GM21723 (cell line): ENCODE results near the gene TST.
"Not testable (repeated sequence)": the region's sequence is repeated elsewhere in the genome, so short reads cannot be mapped to it uniquely, and the experiment has no call there.

ENCODE experiments used
- ATAC-seq: cut with Tn5 transposase; IDR thresholded peaks from one replicate; pipeline ENCODE4 v1.9.1; 2021; ENCODE audit warnings: mild to moderate bottlenecking, moderate library complexity; ENCODE audit not compliant: unreplicated experiment

TST gene

DNA sequence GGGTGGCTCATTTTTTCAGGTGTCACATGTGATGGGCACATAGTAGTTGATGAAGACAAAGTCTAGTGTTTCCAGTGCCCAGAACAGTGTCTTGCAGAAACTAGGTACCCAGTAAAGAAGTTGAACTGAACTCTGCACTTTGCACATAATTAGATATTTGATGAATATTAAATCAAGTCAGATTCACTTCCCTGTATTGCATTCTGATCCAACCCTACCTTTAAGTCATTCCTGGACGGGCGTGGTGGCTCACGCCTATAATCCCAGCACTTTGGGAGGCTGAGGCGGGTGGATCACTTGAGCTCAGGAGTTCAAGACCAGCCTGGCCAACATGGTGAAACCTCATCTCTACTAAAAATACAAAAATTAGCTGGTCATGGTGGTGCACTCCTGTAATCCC, 30.2 kb downstream of the TST start:
- ATAC-seq, result not testable (repeated sequence)

DNA sequence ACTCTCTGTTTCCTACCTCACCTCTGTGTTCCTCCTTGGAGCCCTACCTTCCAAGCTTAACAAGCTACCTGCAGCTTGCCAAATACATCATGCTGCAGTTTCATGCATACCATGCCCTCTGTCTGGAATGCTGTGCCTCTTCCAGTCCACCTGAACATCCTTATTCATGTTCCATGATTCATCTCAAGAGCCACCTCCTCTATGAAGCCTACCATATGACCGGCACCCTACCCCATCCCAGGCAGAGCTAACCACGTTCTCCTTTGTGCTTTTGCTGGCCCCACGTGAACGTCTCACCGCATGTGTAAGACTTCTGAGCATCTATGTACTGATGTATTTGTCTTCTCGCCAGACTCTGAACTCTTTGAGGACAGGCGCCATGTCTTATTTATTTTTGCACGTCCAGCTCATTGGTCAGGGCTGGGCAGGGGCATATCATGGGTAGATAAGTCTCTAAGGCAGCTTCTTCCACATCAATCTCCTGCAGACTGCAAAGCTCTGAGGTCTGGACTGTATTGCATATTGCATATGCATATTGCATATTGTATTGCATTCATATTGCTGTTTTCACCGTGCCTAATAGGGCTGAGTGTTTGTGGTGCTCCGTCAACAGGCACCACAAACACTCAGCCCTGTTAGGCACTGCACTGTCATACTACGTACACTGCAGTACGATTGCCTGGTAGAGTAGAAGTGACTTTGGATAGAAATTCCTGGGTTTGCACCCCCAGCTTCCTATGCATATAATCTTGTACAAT, 31.0 kb downstream of the TST start:
- no peak for ATAC-seq

DNA sequence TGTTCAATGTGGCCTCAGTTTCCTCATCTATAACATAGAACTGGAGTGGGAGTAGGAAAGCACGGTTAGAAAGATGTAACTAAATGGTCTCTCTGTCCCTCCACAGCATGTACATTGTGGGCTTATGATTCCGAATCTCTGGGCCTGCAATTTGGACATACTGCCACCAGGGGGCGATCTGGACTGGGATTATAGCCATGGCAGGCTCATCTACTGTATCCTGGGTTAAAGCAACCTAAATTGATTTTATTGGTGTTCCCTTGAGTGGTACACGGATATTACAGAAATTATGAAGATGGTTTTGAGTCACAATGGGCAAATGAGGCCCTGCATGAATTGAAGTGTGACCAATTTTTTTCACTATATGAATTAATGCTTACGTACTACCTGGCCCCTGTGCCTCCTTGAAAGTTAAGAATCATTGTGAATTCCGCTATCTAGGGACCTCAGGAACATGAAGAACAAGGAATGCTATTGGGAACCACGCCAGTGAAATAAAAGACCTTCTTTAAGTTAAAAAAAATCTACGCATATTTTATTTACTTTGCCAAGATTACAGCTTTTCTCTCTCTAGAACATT, 32.9 kb downstream of the TST start:
- ATAC-seq, result no peak

DNA sequence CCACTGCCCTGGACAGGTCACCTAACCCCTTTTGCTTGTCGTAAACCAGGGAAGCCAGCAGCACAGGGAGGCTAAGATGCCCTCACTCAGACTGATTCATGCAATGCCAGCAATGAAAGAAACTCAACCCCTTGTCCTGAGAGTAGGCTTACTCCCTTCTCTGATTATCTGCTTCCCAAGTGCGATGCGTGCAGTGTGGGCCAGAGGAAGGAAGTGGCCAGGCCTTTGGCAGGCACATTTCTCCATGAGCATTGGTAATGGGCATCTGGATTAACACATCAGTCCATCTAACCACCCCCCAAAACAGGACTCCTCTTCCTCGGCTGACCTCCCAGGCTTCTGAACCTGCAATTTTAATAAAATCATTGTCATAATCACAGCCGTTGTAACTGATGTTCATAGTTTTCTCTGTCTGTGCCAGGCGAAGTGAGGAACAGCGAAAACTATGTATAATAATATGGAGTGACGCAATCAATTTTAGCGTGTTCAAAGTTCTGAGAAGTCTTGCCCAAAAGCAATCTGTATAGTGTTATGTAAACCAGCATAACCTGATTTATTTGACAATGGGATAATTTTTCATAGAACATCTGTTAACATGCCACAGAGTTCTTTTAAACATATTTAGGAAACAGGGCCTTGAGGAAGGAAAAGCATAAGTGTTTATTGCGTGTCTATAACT, 33.9 kb downstream of the TST start:
- no peak for ATAC-seq

DNA sequence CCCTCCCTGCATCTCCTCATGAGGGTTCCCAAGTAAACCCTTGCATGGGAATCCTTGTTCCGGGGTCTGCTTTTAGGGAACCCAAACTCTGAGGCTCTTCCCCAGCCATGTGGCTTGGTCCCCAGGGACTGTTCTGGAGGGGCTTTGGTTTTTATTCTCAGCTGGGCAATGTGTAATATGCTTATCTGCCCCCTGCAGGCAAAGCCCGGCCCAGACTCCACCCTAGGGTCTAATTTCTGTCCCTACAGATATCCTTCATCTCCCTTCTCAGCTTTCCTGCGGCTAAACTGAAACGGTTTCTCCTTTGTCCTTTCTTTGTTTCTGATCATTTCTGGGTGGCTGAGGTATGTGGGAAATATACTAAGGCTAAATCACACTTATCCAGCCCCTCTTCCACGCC, 37.1 kb downstream of the TST start:
- no peak for ATAC-seq

DNA sequence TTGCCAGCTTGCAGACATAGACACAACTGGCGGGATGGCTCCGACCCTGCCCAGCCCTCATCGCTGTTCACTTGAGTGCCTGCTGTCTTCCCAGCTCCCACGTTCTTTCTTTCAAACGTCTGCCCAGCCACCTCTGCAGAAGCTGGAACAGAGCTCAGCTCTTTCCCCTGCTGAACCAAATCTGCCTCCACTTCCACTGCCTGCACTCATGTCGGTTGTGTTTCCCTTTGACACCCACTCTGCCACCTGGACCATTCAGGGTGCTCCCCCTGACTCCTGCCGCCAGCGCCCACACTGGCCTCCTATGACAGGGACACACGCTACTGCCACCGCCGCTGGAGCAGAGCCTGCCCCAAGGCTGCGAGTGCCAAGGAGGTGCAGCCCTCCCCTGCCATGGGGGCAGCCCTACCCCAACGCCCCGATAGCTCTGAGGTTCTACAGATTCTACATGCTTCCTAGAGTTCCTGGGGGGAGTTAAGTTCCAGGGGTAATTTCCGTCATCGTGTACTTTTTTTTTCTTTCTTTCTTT, 37.9 kb downstream of the TST start:
- no peak for ATAC-seq

DNA sequence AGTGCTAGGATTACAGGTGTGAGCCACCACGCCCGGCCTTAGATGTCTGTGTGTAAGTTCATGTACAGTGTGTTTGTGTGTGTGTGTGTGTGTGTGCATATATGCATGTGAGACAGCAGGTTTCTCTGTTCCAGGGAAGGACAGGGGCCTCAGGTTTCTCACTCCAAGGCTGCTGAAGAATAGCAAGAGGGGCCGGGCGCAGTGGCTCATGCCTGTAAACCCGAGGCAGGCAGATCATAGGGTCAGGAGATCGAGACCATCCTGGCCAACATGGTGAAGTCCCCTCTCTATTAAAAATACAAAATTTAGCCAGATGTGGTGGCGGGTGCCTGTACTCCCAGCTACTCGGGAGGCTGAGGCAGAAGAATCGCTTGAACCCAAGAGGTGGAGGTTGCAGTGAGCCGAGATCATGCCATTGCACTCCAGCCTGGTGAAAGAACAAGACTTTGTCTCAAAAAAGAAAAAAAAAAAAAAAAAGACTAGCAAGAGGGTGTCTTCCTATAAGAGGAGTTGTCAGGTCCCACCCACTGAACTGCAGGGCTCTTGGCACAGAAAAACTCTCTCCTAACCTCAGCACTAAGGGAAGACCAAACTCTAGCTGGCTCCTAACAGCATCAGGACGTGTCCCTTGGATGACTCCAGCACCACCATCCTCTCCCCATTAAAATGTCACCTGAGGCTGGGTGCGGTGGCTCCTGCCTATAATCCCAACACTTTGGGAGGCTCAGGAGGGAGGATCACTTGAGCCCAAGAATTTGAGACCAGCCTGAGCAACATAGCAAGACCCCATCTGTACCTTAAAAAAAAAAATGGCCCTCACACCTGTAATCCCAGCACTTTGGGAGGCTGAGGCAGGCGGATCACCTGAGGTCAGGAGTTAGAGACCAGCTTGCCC, 40.0 kb downstream of the TST start:
- no peak for ATAC-seq

DNA sequence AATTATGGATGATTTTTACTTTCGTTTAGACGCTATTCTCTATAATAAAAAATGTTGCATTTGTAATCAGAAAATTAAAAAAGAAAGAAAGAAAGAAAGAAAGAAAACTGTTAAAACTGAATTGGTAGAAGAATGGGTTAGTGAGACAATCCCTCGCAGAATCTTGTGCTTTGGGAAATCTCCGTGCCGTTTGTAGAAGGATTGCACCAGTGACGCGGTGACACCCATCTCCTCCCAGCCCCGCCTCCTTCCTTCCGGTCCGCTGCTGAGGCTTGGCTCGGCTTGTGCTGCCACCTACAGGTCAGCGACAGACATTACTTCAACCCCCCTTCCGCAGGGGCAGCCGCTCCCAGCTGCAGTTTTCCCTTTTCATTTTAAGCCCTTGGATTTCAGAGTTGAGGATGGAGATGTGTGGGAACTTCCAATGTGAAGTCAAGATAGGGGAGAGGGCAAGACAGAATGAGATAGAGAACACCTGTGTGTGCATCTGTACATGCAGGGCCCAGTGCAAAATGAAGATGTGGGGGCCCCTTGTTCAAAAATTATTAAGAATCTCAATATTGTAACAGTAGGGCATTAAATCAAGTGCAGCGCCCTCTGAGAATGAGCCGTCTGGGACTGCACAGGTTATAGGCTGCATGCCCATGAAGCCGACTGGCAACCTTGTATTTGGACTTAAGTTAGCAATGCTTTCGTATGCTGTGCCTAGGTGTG, 41.1 kb downstream of the TST start:
- ATAC-seq, result no peak

DNA sequence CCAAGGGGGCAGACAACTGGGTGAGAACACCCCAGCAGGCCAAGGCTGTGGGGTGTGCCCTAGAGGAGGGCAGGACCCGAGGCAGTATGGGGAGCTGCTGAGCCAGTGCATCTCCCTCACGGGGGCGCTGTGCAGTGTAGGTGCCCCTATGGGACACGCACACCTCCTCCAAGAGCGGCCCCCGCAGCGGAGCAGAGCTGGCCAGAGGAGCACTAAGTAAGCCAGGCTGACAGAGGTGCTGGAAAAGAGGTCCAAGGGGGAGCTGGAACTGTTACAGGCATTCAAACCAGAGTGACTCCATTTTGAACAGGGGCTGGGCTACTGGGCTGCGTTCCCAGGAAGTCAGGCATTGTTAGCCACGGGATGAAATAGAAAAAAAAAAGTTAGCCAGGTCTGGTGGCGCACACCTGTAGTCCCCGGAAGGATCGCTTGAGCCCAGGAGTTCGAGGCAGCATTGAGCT, 41.8 kb downstream of the TST start:
- no peak for ATAC-seq

DNA sequence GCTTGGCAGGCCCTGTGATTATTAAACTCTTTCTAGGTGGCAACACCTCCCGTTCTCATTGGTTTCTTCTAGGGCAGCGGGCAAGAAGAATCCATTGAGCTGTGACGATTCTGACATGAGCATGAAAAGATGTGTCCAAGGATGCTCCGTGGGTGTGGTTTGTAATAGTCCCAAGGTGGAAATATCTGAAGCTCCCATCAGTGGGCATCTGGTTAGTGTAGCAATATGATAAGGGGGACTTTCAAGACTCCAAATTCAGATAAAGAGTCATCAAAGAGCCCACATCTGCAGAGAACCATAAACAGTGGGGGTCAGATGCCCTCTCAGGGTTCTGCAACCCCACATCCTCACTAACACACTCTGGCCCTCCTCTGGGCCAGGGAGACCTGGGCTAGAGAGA, 42.6 kb downstream of the TST start:
- no peak for ATAC-seq

DNA sequence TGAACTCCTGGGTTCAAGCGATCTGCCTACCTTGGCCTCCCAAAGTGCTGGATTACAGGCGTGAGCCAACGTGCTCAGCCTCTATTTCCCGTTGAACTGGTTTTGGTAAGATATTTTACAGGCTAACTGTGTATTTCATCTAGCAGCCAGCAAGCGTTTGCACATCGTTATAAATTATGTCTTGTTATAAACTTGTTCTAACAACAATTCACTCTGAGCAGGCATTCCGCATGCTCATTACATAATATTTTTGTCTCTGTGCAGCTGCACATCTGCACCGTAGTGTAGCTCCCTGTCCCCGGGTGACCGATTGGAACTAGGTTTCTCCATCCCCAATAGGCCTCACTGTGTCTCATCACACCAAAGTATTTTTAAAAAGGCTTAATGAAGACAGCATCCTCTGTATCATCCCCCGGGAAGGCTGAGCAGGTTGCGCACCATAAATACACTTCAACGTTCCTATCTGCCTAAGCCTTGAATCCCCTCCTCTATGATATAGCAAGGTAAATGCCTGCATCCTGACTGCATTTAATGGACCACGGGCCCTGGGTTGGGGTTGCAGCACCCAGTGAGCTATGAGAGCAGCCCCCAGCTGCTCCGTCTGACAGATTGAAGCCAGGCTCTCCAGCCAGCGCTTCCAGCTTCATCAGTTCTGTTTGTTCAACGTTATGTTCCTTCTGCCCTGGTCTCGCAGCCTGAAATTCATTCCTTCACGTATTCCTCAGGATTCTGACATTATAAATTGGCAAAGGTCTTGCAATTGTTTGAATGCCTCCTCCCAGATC, 47.7 kb downstream of the TST start:
- no peak for ATAC-seq

DNA sequence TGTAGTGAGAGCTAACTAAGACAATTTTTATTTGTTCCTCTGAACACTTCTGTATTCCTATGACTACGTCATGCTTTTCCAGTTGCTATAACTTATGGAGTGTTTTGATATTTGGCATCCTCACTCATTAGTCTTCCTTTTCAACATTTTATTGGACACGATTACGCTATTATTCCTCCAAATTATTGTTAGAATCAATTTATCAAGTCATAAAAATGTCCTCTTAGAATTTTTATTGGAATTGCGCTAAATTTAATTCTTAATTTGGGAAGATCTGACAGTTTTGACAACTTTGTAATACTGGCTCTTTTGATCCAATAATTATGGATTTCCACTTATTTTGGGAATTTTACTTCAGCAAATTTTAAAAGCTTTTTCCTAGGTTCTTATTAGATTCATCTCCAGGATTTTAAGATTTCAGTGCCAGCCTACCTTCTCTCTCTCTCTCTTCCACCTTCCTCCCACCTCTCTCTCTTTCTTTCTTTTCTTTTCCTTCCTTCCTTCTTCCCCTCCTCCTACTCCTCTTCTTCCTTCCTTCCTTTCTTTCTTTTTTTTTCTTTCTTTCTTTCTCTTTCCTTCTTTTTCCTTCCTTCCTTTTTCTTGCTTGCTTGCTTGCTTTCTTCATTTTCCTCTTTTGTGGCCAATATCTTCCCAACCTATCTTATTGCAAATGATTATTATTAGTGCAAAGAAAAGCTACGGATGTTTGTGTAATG, 50.8 kb downstream of the TST start:
- ATAC-seq, result no peak

DNA sequence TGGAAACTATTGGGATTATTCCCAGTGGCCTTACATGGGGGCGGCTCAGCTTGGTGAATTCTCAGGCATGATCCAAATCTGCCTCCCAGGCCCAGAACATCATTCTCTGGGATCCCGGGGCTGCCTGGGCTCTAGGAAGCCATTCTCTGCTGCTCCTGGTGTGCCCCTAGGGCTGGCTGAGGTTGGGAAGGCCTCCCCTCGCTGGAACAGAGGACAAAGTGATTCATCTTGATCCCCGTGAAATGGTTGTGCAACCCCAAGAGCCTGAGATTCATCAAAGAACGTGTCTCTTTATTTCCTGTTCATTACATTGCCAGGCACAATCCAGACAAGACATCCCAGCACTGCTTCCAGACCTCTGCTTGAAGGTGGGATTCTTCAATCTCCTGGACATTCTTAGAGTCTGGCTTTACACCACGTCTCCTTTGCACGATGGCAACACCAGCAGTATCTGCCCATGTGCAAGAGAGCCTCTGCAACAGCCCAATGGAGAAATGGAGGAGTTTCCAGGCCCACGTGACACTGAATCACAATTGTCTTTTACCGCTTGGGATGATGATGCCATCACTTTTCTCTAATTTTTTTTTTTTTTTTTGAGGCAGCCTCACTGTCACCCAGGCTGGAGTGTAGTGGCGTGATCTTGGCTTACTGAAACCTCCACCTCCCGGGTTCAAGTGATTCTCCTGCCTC, 52.3 kb downstream of the TST start:
- ATAC-seq, result no peak

DNA sequence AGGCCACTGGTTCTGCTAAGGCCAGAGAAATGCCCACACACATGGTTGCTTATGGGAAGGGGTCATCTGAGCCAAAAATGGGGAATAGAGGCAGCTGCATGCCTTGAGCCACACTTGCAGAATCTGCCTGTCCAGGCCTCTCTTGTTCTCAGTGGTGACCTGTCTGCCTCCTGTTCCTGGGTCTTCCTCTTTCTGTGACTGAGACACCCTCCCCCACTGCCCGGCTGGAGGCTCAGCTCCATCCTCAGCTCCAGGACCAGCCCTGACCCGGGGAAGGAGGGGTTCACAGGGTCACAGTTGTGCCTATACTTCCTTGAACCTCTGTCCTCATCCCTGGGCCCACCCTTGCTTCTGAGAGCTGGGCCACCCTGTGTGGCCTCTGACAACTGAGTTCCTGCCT, 53.6 kb downstream of the TST start:
- ATAC-seq, result no peak

DNA sequence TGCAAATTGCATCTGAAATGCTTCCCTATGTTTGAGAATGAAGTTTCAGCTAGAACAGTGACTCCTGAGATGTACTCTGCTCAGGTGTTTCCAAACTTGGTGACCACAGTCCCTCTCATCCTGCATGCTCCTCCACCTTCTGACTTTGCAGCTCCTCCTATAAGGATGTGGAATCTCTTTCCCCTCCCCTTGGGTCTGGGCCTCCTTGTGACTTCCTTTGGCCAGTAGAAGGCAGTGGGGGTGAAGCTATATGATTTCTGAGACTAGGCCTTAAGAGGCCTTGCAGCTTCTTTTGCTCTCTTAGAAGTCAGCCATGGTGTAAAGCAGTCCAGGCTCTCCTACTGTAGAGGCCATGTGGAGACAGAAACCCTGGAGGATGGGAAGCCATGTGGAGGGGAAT, 55.1 kb downstream of the TST start:
- no peak for ATAC-seq

DNA sequence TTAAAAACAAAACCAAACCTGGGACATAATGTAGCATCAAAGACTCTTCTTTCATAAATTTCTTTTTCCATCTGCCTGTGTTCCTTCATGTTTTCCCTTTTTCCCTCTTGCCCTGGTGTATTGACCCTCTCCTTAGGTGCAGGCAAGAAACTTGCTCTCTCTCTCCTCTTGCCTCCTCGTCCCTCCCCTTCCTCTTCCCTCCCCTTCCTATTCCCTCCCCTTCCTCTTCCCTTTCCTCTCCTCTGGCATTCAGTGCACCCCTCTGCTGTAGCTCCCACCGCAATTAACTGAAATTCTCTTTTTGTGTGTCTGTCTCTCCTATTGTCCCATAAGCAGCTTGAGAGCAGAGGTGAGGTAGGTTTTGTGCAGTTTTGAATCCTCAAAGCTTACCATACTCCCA, 55.9 kb downstream of the TST start:
- no peak for ATAC-seq

DNA sequence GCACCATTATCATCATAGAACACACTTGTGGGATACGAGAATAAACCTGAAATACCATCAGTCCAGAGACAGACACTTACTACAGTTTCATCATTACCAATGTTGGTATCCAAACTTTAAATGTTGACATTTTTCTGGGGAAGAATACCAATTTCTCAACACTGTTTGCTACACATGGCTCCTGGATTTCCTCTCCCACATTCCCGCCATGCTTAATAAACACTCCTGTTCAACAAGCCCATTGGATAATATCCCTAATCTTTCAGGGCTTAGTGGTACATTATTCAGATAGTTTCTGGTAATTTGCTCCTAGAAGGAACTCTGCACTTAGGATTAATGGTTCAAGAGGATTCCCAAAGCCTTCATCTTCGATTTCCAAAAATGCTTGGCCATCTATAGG, 57.6 kb downstream of the TST start:
- no peak for ATAC-seq
